Activated naive CD4-positive, alpha-beta T cell treated with anti-CD3 and anti-CD28 coated beads, Interleukin-2, amount 50 U/mL, for 24 hours (primary cell): ENCODE data around the gene NEDD8.

ENCODE experiments used
- H3K27ac Mint-ChIP-seq: one replicate; pipeline ENCODE4 v1.8.0; 2021; ENCODE audit warnings: mild to moderate bottlenecking, mixed read lengths
- H3K27me3 Mint-ChIP-seq: one replicate; pipeline ENCODE4 v1.8.0; 2021; ENCODE audit warnings: mixed read lengths
- H3K36me3 Mint-ChIP-seq: one replicate; pipeline ENCODE4 v1.8.0; 2021; ENCODE audit warnings: mixed read lengths
- H3K4me1 Mint-ChIP-seq: one replicate; pipeline ENCODE4 v1.8.0; 2021; ENCODE audit warnings: mixed read lengths
- H3K4me3 Mint-ChIP-seq: one replicate; pipeline ENCODE4 v1.8.0; 2021; ENCODE audit warnings: mild to moderate bottlenecking, mixed read lengths
- H3K9me3 Mint-ChIP-seq: one replicate; pipeline ENCODE4 v1.8.0; 2021; ENCODE audit warnings: mixed read lengths

The NEDD8 gene

DNA sequence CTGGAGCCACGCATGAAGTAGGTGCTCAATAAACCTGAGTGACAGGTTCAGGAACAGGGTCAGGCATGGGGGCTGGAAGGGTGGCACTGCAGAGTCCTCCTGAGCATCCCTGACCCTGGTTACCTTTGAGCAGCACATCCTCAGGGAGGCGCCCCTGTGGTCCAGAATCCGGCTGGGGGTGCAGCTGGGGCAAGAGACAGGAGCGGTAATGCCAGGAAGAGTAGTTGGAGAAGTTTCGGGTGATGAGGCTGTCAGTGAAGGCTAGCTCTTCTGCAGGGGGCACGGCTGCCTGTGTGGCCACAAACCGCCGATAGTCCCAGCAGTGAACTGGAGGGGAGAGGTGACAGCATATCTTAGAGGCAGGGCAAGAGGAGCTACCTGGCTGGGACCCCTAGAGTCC, 37.2 kb upstream of the NEDD8 start:
- H3K9me3 Mint-ChIP-seq: no peaks in the 10 kb centered on the region
- no peak overlapping the region for H3K4me3 Mint-ChIP-seq
- peaks cover 36% of the 10 kb centered on the region for H3K4me1 Mint-ChIP-seq
- H3K27ac Mint-ChIP-seq: no peak overlapping the region
- no peaks in the 10 kb centered on the region for H3K27me3 Mint-ChIP-seq
- H3K36me3 Mint-ChIP-seq: peaks cover 7% of the 10 kb centered on the region

DNA sequence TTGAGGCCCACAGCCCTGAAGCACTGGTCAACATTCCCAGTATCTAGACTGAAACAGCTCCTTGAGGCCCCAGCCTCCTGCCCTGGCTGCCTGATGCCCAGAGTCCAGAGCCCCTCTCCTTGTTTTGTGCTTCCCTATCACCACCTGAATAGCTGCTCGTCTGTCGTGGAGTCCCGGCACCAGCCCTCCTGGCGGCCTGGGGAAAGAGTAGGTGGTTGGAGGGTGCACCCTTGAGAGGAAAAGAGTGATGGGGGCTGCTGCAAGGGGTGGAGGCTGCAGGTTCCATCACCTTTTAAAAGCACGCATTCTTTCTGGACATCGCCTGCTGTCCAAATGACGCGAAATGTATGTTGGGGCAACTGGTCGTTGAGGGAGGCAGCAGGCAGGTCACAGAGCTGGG, 36.1 kb upstream of the NEDD8 start:
- Mint-ChIP-seq H3K36me3 (peaks cover 7% of the 10 kb centered on the region), H3K9me3 (no peaks in the 10 kb centered on the region), H3K27ac (no peak overlapping the region), H3K4me3 (no peak overlapping the region), H3K27me3 (no peaks in the 10 kb centered on the region), H3K4me1 (peaks cover 24% of the 10 kb centered on the region)

DNA sequence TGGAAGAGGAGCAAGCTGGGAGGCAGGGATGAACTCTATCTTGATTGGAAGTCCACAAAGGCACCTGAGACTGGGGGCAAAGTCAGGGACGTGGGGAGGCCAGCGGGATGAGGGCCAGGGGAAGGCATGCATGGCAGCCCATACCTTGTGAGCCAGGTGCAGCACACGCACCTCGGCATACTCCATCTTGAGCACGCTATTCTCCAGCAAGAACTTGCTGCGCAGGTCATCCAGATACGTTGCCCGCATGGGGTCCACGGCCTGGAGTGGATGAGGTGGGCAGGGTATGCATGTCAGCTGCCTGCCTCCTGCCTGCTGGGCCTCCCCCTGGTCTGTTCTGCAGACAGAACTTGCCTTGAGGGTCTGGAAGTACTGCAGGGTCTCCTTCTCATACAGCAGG, 35.3 kb upstream of the NEDD8 start:
- Mint-ChIP-seq H3K27ac (no peak overlapping the region), H3K4me3 (no peak overlapping the region), H3K36me3 (peaks cover 7% of the 10 kb centered on the region), H3K4me1 (peaks cover 17% of the 10 kb centered on the region), H3K9me3 (no peaks in the 10 kb centered on the region), H3K27me3 (no peaks in the 10 kb centered on the region)

DNA sequence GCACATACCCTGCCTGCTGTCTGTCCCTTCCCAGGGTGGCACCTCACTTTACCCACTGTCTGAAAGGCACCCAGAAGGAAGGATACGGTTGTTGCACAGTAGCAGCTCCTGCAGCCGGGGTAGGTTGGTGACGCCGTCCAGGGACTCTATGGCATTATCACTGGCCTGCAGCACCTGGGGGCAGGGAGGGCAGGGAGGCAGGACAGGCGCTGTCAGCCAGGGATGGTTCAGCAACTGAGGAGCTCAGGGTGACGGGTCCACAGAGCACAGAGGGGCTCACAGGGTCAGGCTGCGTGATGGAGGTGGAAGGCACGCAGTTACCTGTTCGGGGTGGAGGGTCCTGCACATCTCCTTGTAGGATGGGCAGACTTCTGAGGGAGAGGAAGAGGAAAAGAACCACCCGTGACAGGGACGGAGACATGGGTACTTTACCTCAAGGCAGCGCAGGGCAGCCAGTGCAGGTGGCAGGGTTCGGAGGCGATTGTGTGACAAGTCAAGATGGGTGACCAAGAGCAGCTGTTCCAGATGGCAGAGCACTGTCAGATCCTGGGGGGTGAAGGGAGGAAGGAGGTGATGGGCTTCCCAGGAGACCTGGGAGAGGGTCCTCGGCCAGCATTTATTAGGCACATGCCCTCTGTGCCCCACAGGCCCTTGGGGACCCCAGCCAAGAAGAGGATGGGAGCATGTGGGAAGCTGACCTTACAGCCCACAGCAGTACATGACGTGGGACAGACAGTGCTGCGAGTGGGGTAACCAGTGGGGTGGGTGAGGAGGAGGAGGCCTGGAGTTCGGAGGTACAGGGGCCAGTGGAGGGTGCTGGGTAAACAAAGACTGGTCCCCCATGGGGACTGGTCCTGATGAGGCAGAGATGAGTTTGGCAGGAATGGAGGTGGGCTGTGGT, 34.4 kb upstream of the NEDD8 start:
- Mint-ChIP-seq H3K27me3 (no peaks in the 10 kb centered on the region), H3K9me3 (no peaks in the 10 kb centered on the region), H3K4me3 (no peak overlapping the region), H3K4me1 (peaks cover 8% of the 10 kb centered on the region), H3K36me3 (peaks cover 7% of the 10 kb centered on the region), H3K27ac (peak overlapping the region; percentile 19)

DNA sequence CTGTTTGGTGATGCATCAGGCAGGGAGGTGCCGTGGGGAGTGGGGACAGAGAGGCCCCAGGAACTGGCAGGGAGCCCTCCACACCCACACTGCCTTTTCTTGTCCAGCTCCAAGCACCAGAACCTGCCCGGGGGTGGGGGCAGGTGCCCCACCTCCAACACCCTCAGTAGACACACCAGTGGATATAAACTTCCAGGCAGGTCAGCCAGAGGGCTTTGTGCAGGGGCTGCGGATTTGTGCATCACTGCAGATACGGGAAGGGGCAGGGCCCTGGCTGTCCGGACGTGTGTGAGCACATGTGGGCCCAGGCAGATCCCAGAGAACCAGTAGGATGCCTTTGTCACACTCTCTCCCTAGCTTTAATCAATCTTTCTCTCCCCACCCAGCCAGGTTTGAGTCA, 32.1 kb upstream of the NEDD8 start:
- H3K36me3 Mint-ChIP-seq: peaks cover 8% of the 10 kb centered on the region
- H3K4me1 Mint-ChIP-seq: no peaks in the 10 kb centered on the region
- no peak overlapping the region for H3K4me3 Mint-ChIP-seq
- H3K27me3 Mint-ChIP-seq: no peaks in the 10 kb centered on the region
- H3K9me3 Mint-ChIP-seq: no peaks in the 10 kb centered on the region
- no peak overlapping the region for H3K27ac Mint-ChIP-seq

DNA sequence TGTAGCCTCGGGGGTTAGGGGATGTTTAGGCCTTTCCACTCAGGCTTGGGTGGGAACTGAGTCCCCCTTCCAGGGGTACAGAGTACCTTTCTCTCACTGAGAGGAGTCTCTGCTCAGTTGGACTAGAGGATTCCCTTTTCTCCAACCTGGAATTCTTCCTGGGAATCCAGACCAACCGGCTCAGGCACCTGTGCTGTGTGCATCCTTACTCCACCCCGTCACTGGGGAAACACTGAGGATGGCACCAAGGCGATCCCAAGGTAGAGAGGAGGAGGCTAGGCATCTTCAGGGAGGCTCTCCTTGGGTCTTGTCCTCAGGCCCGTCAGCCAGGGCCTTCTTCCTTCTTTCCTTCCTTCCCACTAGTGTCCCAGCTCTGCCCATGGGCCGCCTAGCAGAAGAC, 31.7 kb upstream of the NEDD8 start:
- Mint-ChIP-seq H3K27me3 (no peaks in the 10 kb centered on the region), H3K36me3 (peaks cover 8% of the 10 kb centered on the region), H3K9me3 (no peaks in the 10 kb centered on the region), H3K27ac (no peak overlapping the region), H3K4me1 (no peaks in the 10 kb centered on the region), H3K4me3 (no peak overlapping the region)

DNA sequence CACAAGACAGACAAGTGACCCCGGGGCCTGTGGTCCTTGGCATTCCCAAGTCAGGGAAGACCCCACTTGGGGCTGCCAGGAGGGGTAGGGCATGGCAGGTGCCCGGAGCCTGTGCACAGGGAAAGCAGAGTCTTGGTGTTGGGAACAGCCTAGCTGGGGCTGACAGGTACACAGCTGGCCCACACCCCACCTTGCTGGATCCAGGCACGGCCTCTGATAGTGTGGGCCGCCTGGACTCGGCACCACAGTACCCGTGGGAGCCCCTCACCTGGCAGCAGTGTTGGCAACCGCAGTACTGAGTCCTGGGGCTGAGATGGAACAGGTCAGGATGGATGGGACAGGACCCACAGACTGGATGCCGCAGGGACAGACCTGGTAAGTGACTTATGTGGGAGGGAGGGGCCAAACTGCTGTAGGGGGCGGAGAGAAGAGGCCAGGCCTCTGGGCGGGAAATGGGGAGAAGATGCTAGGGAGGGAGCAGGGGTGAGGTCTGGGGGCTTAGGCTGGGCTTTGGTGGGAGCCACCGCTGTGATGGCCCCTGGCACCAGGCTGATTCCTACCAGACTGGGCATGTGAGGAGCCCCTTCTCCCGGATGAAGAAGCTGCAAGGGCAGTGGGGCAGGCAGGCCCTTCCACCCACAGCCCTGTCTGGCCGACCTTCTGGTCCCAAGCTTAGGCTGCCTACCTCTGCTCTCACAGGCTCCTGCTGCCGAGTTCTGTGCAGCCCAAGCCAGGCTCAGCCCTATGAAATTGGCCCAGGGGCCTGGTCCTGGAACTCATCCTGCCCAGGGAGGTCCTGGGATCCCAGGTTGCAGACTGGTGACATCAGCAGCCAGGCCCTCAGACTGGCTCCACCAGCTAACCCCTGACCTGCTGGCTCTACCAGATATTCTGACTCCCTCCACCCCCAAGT, 30.9 kb upstream of the NEDD8 start, which contains the start of gene TGM1:
TSS of gene TGM1 (minus strand) at position 357 of the 913 bp plus-strand sequence. CDS start 825 bp downstream, outside the sequence.
- H3K27me3 Mint-ChIP-seq: no peaks in the 10 kb centered on the region
- H3K4me1 Mint-ChIP-seq: no peaks in the 10 kb centered on the region
- H3K4me3 Mint-ChIP-seq: no peak within 1 kb of the TSS

DNA sequence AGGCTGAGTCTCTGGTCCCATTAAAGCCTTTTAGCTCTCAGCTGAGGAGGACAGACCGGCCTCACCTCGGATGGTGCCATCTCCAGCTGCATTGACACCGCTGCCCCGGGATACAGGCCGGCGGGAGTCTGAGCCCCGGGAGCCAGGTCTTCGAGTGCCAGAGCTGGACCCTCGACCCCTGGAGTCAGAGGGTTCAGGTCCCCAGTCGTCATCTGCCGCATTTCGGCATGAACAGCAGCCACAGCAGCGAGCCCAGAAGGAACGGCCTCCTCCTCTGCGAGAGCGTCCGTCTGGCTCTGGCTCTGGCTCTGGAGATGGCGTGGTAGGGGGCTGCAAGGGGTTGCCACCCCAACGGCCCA, 29.8 kb upstream of the NEDD8 start:
- Mint-ChIP-seq H3K36me3 (peaks cover 6% of the 10 kb centered on the region), H3K4me3 (no peak overlapping the region), H3K27ac (no peak overlapping the region), H3K4me1 (no peaks in the 10 kb centered on the region), H3K27me3 (no peaks in the 10 kb centered on the region), H3K9me3 (no peaks in the 10 kb centered on the region)

More for the DNA sequence above, 30.9 kb upstream of the NEDD8 start, which contains the start of gene TGM1:
- Mint-ChIP-seq H3K9me3 (no peaks in the 10 kb centered on the region), H3K36me3 (peaks cover 8% of the 10 kb centered on the region), H3K27ac (no peak within 1 kb of the TSS)

DNA sequence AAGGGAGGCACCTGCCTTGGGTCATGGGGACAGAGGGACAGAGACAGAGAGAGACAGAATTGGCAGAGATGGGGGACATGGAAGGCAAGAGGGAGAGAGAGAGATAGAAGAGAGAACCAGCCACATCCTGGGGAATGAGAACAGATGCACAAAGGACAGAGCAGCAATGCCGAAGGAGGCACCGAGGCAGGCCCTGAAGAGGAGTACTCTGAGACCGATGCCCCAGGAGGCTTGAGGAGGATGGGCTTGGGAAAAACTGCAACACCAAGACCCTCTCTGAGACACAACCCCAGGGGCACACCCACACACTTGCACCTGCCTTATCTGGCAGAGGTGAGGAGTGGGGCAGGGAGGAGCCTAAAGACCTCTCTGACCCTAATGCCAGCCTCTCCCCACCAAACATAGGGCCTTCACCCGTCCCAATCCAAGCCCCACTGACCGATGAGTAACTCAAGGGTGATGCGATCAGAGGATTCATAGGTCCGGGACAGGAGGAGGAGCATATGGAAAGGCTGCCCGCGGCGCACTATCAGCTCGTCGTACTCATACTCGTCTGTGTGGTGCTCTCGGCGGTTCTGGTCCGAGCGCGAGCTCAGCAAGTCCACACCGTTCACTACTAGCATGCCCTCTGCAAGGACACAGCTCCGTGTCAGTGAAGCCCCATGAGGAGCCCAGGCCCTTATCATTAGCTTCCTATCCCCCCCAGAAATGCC, 29.2 kb upstream of the NEDD8 start:
- no peaks in the 10 kb centered on the region for H3K4me1 Mint-ChIP-seq
- no peak overlapping the region for H3K4me3 Mint-ChIP-seq
- H3K27me3 Mint-ChIP-seq: no peaks in the 10 kb centered on the region
- no peak overlapping the region for H3K27ac Mint-ChIP-seq
- H3K36me3 Mint-ChIP-seq: peaks cover 7% of the 10 kb centered on the region
- H3K9me3 Mint-ChIP-seq: no peaks in the 10 kb centered on the region

DNA sequence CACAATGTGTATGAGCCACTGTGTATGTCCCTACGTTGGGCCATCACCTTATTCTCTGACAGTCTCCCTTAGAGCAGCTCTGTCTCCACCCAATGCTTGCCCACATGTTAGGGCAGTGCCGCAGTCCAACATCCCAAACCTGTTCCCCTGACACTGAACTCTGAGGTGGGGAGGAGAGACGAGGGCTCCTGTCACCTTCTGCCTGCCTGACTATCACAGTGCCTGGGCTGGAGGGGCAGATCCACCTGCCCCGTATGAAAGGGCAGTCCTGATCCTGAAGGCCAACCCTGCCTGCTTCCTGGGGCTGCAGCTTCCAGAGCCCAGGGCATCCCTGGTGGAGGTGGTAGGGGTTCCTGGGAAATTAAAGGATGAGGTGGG, 28.6 kb upstream of the NEDD8 start:
- H3K4me1 Mint-ChIP-seq: no peaks in the 10 kb centered on the region
- H3K27ac Mint-ChIP-seq: no peak overlapping the region
- peaks cover 4% of the 10 kb centered on the region for H3K36me3 Mint-ChIP-seq
- no peak overlapping the region for H3K4me3 Mint-ChIP-seq
- no peaks in the 10 kb centered on the region for H3K9me3 Mint-ChIP-seq
- no peaks in the 10 kb centered on the region for H3K27me3 Mint-ChIP-seq

DNA sequence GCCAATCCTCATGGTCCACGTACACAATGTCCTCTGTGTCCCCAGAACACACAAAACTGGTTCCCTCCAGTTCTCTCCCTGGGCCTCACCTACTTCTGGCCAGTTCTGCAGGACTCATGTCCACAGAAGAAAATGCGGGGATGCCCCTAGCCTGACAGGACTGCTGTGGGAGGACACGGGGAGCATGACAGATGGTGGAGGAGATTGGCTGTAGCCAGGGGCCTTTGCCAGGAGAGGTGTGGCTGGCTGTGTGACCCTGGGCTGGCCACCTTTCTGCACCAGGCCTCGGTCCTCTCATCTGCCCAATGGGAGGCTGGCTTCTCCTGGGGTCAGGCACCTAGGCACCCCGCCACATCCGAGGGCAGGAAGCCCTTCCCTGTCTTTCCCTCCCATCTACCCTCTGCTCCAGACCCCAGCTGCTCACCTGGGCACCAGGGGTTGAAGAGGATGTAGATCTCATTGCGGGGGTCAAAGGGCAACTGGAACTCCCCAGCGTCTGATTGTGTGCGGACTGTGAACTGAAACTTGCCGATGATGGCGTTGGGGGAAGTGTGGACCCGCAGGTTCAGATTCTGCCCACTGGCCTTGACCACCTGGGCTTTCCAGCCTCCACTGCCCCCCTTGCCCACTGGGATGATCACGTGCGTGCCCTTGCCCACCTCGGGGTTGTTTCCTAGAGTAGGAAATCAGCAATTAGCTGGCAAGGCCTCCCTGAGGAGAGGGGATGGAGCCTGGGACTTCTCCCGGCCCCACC, 28.0 kb upstream of the NEDD8 start:
- H3K27ac Mint-ChIP-seq: no peak overlapping the region
- no peaks in the 10 kb centered on the region for H3K9me3 Mint-ChIP-seq
- no peaks in the 10 kb centered on the region for H3K27me3 Mint-ChIP-seq
- peaks cover 4% of the 10 kb centered on the region for H3K36me3 Mint-ChIP-seq
- H3K4me3 Mint-ChIP-seq: no peak overlapping the region
- no peaks in the 10 kb centered on the region for H3K4me1 Mint-ChIP-seq

DNA sequence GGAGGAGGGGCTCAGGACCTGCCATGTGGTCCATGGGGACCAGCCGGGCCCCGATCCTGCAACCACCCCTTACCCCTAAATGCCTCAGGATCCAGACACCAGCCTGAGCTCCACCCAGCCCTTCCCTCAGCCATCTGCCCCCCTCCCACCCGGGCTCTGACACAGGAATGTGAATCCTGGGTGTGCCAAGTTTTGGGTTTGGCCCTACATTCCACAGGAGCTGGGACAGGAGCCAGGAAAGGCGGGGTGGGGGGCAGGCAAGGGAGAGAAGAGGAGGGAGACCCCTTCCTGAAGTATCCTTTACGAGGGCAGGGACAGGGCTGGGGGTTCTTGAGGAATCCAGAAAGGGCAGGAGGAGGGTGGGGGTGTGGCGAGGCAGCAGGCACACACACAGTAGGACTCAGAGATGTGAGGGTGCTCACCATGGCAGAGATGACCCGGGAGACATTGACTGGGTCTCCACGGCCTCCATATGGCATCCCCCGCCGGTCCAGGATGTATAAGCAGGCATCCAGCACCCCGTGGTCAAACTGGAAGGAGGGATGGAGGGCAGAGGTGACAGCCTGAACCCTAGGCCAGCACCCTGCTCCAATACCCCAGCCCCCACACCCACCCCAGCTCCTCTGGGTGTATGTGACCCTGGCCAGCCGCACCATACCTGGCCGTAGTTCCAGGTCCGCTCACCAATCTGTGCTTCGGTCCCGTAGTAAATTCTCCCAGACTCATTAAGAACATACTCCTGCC, 27.3 kb upstream of the NEDD8 start:
- Mint-ChIP-seq H3K27me3 (no peaks in the 10 kb centered on the region), H3K4me1 (no peaks in the 10 kb centered on the region), H3K9me3 (no peaks in the 10 kb centered on the region)

DNA sequence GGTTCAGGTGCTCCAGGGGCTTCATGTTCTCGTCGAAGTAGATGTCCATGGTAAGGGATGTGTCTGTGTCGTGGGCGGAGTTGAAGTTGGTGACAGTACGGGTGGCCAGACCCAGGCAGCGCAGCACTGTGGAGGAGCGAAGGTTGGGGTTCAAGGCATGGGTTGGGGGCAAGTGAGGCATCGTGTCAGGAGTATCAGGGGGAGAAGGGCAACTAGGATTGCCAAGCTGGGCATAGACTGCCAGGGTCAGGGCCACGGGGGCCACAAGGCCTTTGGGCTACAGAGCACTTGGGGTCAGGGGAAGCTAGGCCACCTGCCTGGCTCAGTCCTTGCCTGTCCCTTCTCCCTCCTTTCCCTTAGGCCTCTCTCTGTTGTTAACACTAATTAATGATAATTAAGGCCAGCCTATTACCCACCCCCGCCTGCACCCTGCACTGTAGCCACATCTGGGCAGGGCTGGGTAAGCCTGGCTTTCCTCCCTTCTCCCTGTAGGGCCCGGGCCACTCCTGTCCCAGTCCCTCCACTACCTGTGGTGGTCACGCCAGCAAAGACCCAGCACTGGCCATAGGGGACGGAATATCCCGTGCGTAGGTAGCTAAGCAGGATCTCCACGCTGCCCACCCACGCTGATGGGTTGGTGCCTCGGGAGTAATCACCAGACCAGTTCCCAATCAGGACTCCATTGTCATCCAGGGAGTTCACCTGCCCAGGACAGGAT, 26.5 kb upstream of the NEDD8 start:
- no peak overlapping the region for H3K4me3 Mint-ChIP-seq
- H3K27ac Mint-ChIP-seq: no peak overlapping the region
- no peaks in the 10 kb centered on the region for H3K9me3 Mint-ChIP-seq
- no peaks in the 10 kb centered on the region for H3K4me1 Mint-ChIP-seq
- peaks cover 6% of the 10 kb centered on the region for H3K36me3 Mint-ChIP-seq
- no peaks in the 10 kb centered on the region for H3K27me3 Mint-ChIP-seq

More for the DNA sequence above, 27.3 kb upstream of the NEDD8 start:
- H3K27ac Mint-ChIP-seq: no peak overlapping the region
- peaks cover 4% of the 10 kb centered on the region for H3K36me3 Mint-ChIP-seq
- H3K4me3 Mint-ChIP-seq: no peak overlapping the region

DNA sequence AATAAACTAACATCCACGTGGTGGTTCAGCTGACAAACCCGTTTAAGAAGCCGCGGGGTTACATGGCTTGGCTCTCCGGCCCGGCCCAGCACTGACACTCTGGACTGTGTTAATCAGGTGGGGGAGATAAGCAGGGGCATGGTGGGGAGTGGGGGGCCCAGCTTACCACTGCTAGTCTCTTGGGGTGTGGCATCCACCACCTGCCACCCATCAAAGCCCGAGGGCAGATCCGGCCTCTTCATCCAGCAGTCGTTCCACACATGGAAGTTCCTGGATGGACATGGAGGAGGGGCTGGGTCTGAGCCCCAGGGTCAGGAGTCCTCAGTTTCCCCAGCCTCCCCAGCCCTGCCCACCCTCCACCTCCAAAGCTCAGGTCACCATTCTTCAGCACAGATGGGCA, 26.0 kb upstream of the NEDD8 start:
- Mint-ChIP-seq H3K36me3 (peaks cover 6% of the 10 kb centered on the region), H3K9me3 (no peaks in the 10 kb centered on the region), H3K27me3 (no peaks in the 10 kb centered on the region), H3K27ac (no peak overlapping the region), H3K4me1 (no peaks in the 10 kb centered on the region), H3K4me3 (no peak overlapping the region)
